ENCODE measurements around the gene ZDHHC16.
"Not testable (repeated sequence)": the region's sequence is repeated elsewhere in the genome, so short reads cannot be mapped to it uniquely, and the experiment has no call there.

Gene ZDHHC16

GRCh38 chr10:97445722-97446639 is at the start of gene ZDHHC16, which contains the start of gene EXOSC1:
Gene ZDHHC16, plus strand, starts transcription at chr10:97446175. Its CDS starts 5,501 bp downstream, at chr10:97451676.
Gene EXOSC1, minus strand, starts transcription at chr10:97446006. Its CDS starts 21 bp downstream, at chr10:97445985.
- DNase-seq (ENCODE audit: low read depth), result peak; percentile 90

DNA sequence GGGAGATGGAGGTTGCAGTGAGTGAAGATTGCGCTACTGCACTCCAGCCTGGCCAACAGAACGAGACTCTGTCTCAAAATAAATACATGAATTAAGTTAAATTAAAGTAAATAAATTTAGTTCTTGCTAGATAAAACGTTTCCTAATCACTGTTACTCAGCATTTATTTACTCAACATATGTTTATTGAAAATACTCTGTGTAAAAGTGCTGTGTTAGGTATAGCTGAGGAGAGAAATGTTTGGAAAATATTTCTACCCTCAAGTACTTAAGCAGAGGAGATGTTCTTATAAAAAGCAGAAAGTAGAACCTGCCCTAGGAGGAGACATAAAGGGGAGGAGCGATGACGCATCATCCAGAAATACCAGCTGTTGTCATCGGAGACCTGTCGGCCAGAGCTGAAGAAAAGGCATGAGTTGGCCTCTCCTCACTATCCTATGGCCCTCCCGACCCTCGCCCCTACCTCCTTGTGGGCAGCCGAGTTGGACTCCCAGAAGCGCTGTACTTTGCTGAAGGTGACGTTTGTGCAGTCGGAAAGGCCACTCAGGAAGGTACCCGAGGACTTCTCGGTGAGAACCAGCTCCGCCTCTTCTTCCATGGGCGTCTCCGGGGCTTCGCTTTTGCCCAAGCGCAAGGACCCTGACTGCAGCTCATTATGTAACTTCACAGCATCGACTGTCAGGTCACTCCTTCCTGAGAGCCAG is 46.0 kb upstream of the ZDHHC16 start:
- peak; percentile 21 for DNase-seq (ENCODE audit: low read depth)

DNA sequence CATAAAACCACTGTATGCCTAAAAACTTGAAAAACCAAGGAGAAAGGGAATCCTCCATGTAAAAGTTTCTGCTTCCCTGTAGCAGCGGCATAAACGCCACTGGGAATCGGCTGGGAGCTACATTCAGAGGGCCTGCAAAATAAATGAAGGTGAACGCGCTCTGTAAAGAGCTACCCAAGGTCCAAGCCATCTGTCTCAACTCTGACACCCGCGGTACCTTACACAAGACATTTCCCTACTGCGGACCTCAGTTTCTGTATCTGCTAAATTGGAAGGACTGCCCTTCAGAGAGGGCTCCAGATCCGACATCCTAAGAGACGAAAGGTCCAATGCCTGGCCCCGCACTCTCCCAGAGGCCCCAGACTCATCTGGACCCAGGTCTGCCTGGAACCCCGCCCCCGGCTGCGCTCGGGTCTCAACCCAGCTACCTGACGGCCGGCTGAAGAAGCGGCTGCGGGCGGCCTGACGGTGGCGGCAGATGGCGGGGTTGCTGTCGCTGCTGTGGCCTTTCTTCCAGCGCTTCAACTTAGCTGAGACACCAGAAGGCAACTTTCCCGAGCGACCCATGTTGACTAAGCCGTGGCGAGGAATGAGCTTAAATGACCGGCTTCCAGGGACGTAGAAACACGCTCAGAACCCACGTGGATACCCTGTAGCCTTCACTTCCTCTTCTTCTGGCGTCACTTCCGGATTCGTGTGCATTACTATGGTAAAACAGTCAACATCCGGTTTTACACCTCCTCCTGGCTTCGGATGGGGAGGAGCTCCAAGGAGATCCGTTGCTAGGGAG is 45.1 kb upstream of the ZDHHC16 start, which contains the start of gene RRP12:
RRP12 (minus strand) TSS at position 676 of the 790 bp plus-strand sequence; CDS start at position 567, 109 bp downstream.
- peak; percentile 96 for DNase-seq (ENCODE audit: low read depth)

DNA sequence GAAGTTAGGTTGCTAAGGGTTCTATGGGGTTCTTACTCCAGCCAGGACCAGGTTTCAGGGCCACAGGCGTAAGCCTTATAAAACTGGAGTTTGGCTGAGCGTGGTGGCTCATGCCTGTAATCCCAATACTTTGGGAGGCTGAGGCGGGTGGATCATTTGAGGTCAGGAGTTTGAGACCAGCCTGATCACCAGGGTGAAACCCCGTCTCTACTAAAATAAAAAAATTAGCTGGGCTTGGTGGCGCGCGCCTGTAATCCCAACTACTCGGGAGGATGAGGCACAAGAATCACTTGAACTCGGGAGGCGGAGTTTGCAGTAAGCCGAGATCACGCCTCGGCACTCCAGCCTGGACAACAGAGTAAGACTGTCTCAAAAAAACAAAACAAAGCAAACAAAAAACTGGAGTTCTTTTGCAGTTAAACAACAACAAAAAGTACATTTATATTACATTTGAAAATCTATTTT is 44.5 kb upstream of the ZDHHC16 start:
- DNase-seq (ENCODE audit: low read depth), result no peak

DNA sequence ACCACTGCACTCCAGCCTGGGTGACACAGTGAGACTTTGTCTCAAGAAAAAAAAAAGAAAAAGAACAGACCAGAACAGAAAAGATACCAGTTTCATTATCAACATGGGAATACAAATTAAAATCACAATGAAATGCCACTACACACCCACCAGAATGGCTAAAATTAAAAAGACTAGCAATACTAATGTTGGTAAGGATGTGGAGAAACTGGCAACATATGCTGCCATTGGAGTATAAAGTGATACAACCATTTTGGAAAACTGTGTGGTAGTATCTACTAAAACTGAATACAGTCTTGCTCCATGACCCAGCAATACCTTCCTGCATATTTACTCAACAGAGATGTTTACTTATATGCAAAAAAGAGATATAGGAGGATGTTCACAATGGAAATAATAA is 41.9 kb upstream of the ZDHHC16 start:
- no peak for DNase-seq (ENCODE audit: low read depth)

DNA sequence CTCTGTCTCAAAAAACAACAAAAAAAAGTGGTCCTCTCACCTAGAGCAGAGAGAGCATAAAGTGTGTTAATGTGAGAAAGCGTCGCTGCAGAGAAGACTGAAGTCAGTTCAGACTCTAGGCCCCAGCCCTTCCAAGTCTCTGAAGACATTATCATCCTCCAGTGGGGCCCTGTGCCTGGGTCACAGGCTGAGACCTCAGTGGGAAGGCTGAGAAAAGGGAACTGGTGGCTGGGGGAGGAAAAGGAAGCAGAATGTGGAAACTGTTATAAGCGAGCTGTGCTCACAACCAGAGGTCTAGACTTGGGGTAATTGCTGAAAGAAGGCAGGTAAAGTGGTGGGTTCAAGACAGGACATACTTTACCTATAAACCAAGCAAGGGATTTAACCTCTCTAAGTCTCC is 39.9 kb upstream of the ZDHHC16 start:
- DNase-seq (ENCODE audit: low read depth), result no peak

GRCh38 chr10:97406483-97406882 is 39.5 kb upstream of the ZDHHC16 start:
- not testable (repeated sequence) for DNase-seq (ENCODE audit: low read depth)

- DNase-seq (ENCODE audit: low read depth), result peak; percentile 61
Measured at GRCh38 chr10:97407211-97407951, 38.6 kb upstream of the ZDHHC16 start.

DNA sequence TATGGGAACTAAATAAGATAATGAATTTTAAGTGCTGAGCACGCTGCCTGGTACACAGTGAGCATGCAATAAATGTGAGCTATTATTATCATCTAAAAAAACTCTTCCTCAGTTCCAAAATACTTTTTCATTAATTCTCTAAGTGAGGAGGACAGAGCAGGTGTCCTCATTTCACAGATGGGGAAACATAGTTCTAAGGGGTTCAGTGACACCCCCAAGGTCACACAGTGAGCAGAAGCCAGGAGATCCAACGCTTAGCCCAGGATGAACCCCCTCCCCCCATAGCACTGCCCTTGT is 38.1 kb upstream of the ZDHHC16 start:
- DNase-seq (ENCODE audit: low read depth), result no peak

- DNase-seq (ENCODE audit: low read depth), result no peak
Measured at GRCh38 chr10:97408496-97408992, 37.4 kb upstream of the ZDHHC16 start.

- DNase-seq (ENCODE audit: low read depth), result no peak
Measured at GRCh38 chr10:97411406-97411805, 34.6 kb upstream of the ZDHHC16 start.

DNA sequence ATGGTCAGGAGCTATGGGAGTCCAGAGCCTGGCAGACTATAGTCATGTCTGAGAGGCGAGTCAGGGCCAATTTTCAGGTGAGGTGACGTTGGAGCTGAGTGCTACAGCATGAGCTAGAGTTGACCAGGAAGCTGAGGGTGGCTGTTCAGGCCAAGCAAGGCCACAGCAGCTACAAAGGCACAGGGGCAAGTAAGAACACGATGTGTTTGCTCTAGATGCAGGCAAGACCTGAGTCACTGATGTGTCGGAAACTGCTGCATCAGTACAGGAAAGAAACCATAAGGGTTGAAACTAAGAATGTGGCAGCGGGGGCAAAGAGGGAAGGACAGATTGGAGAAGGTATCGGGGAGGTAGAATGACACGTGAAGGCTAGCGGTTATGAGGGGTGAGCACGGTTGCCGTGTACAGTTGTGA is 33.1 kb upstream of the ZDHHC16 start:
- DNase-seq (ENCODE audit: low read depth), result no peak

DNA sequence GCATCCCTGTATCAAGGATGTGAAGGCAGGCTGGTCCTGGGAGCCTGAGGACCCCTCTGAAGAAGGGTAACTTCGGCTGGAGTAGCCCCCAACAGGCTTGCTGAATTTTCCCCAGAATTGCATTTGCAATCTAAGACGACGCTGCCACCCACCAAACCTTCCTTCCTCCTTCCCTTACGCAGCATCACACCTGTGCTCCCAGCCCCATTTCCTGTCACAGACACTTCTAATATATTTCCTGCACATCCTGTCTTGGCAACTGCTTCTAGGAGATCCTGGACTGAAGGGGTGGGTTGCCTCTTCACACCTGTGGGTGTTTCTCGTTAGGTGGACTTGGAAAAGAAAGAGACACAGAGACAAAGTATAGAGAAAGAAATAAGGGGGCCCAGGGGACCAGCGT is 29.4 kb upstream of the ZDHHC16 start:
- no peak for DNase-seq (ENCODE audit: low read depth)

DNA sequence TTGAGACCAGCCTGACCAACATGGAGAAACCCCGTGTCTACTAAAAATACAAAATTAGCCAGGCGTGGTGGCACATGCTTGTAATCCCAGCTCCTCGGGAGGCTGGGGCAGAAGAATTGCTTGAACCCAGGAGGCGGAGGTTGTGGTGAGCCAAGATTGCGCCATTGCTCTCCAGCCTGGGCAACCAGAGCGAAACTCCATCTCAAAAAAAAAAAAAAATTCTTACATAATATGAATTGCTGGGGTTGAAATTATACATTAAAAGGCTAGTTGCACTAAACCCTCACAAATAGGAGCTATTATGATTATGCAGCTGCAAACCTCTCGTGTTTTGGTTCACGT is 22.2 kb upstream of the ZDHHC16 start:
- not testable (repeated sequence) for DNase-seq (ENCODE audit: low read depth)

DNA sequence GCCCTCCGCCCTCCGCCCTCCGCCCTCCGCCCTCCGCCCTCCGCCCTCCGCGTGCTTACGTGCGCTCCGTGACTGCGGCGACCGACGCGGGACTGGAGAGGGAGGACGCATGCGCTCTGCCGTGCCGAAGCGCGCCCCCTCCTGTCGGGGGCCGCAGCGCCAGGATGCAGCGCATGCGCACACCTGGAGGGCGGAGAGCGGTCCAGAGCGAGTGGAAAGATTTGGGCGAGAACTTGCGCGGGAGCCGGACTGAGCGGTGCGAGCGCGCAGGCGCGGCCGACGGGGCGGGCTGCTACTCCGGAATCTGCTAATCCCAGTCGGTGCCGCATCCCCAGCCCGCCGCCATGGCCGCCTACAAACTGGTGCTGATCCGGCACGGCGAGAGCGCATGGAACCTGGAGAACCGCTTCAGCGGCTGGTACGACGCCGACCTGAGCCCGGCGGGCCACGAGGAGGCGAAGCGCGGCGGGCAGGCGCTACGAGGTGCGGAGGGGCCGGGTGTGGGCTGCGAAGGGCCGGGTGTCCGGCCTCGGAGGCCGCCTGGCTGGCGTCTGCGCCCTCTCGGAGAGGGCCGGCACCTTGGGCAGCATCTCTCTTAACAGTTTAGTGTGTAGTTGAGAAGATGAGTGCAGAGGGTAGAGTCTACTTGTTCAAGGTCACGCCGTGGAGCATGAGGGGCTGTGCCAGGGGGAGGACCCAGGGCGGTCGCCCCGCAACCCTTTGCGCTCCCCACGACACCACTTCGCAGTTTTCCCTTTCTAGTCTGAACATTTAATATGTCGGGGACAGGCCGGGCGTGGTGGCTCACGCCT is 19.8 kb upstream of the ZDHHC16 start, which contains the start of gene PGAM1:
PGAM1 (plus strand) TSS at position 228 of the 812 bp plus-strand sequence; CDS start at position 345, 117 bp downstream.
- DNase-seq (ENCODE audit: low read depth), result peak; percentile 96

- DNase-seq (ENCODE audit: low read depth), result no peak
Measured at GRCh38 chr10:97426776-97427570, 19.0 kb upstream of the ZDHHC16 start.

DNA sequence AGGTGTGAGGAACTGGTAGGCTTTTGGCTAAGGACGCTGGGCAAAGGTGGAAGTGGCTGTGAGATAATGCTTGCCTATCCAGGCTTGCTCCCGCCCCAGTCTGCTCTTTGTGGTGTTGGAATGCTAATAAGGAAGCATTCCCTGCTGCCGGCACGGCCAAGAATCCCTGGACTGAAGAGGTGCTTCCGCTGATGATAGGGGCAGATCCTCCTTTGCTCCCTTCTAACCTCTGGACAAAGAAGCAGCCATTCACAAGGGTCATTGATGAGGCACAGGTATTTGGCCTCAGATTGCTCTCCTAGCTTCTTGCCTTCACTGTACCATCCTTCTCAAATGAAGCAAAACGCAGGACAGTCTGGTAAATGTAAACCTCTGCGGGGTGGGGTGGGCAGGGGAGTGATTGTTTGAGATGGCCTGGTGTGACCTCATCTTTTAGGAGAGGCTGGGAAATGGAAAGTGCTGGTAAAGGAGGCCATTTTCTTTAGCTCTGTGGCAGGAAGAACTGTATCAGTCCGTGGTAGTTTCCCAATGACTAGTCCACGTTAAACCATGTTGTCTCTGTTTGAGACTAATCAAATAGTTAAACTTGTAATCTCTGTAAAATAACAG is 18.3 kb upstream of the ZDHHC16 start:
- DNase-seq (ENCODE audit: low read depth), result no peak

DNA sequence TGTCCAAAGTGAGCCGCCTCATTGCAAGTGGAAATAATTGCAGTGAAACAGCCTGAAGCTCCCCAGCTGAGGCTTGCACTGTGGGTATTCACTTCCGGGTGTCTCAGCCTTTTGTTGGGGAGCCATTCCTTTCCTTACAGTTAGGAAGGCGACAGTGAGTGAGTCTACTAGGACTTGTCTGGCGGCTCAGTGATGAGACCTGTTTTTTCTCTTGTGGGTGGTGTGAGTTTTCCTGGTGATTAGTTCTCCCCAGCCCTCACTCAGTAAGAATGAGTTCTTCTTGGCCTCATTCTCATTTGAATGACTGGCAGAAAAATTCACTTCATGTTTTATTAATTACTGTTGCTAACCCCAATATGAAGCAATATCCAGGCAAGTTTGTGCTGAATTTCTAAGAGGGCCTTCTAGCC is 17.4 kb upstream of the ZDHHC16 start:
- DNase-seq (ENCODE audit: low read depth), result no peak

DNA sequence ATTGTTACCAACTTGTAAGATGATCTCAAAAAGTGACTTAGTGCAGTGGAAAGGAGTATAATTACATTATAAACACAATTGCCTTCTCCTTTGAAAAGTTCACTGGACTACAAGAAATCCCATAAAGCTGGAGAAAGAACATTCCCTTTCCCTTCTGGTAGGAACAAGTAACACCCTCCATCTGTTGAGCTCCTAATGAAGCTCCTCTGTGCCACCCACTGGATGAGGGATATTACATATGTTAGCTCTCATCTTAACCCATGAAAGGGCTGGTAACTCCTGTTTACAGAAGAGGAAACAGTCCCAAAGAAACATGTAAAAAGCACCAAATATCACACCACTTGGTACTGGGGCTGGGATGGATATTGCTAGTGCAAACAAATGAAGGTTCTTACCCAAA is 11.9 kb upstream of the ZDHHC16 start:
- no peak for DNase-seq (ENCODE audit: low read depth)
